Measurements from ENCODE around the gene ADGRF3. TPM values are rescaled to one million over a fixed set of nuclear protein-coding genes. Genes with fewer than 3 reads are reported as not detected.
A peak's percentile ranks its signal among the peaks of the same experiment; 100 is the strongest.

The ADGRF3 gene
- total and polyA plus RNA-seq, 10 of the 15 experiments (the other 5 are each of a cell fraction or from before 2014, with no cell fraction given) = 0.03 to 3.1 (median 0.84) TPM

- TF ChIP-seq MLLT1 (IDR thresholded peaks at IDR 0.05) (no peak), KAT2A (conservative IDR thresholded peaks at IDR 0.05; ENCODE audit: control insufficient read depth, low read depth, low read length) (no peak), SIN3A (IDR thresholded peaks at IDR 0.05; ENCODE audit: low read depth, low read length) (no peak), NKRF (conservative IDR thresholded peaks at IDR 0.05) (no peak), FOXK2 (IDR thresholded peaks at IDR 0.05) (no peak)
These were observed 47.0 kb downstream of the ADGRF3 start (continued) for GRCh38 chr2:26299471-26300101.

- H3K27ac ChIP-seq (ENCODE audit: control insufficient read depth, insufficient read depth) = peak overlapping the region; percentile 38
- ChIA-PET CTCF (interaction anchor here (0.8 to 1.5 kb wide), 2 partner anchors 55 to 1156 kb away, joined by 3 to 6 read pairs; no protein-coding TSS in a partner anchor), POLR2A (interaction anchor here (0.8 to 2.7 kb wide), 2 partner anchors 54 to 61 kb away, joined by 3 to 24 read pairs; partner anchors contain the start of genes HADHA and HADHB), RAD21 (ENCODE audit: unreplicated experiment) (interaction anchor here (1.6 kb wide), 1 partner anchor 17 kb away, joined by 4 read pairs; no protein-coding TSS in a partner anchor), SMC1A (ENCODE audit: uncharacterized antibody, unreplicated experiment) (interaction anchor here (0.7 to 3.0 kb wide), 6 partner anchors 25 to 488 kb away, joined by 3 to 10 read pairs (median 6); partner anchors contain the start of genes ADGRF3 and SELENOI)
- in situ Hi-C loops (cut with MboI) (no loop called here), intact Hi-C loops (cut with micrococcal nuclease; ENCODE audit: unreplicated experiment) (no loop called here)
- FAIRE-seq (no peak), ATAC-seq (peak; percentile 85), DNase-seq (ENCODE audit: low read depth, low spot score) (peak; percentile 9)
- peak overlapping the region; percentile 57 for H3K4me3 ChIP-seq
- no peaks in the 10 kb centered on the region for H3K79me2 ChIP-seq (ENCODE audit: control insufficient read depth, insufficient read depth, low read length)
- peak overlapping the region; percentile 96 for H3K4me2 ChIP-seq (ENCODE audit: control insufficient read depth, insufficient read depth)
- H3K9me3 ChIP-seq (replicated peaks; ENCODE audit: control insufficient read depth, insufficient read depth, low read length) = no peaks in the 10 kb centered on the region
- 9% methylated on average over 30 of the region's 30 CpGs for WGBS (ENCODE audit: insufficient coverage, insufficient replicate concordance, low lambda C conversion rate, missing lambda C conversion rate)
- H3K4me1 ChIP-seq (ENCODE audit: control insufficient read depth, insufficient read depth, low read length) = peaks cover 4% of the 10 kb centered on the region; the same call in 1 of the 2 replicates
- H3K27me3 ChIP-seq (replicated peaks in 1 of 2; ENCODE audit: control insufficient read depth in 2 of 2, insufficient read depth in 2 of 2, low read length in 1 of 2) = no peaks in the 10 kb centered on the region
- H4K20me1 ChIP-seq (ENCODE audit: control insufficient read depth, insufficient read depth) = no peaks in the 10 kb centered on the region
- H3K9ac ChIP-seq (ENCODE audit: control insufficient read depth, insufficient read depth, low read length) = peak overlapping the region; percentile 58
- H2AFZ ChIP-seq (ENCODE audit: control insufficient read depth, low read depth, low read length) = peak overlapping the region; percentile 78
- no TSS peak for BruUV-seq (replicated peaks)
- H3K36me3 ChIP-seq (ENCODE audit: control insufficient read depth in 2 of 2, insufficient read depth in 2 of 2, low read length in 1 of 2) = no peaks in the 10 kb centered on the region
- TF ChIP-seq NRF1 (conservative IDR thresholded peaks at IDR 0.05; ENCODE audit: low read depth, low read length) = no peak
- TF ChIP-seq EED (IDR thresholded peaks at IDR 0.05; ENCODE audit: low read depth) = peak; percentile 68; the same call in 1 of the 2 replicates
- TF ChIP-seq IKZF2 (IDR thresholded peaks at IDR 0.05) = peak; percentile 51 to 64
- TF ChIP-seq CREM (IDR thresholded peaks at IDR 0.05; ENCODE audit: low read depth) = peak; percentile 21; the same call in 1 of the 2 replicates
- TF ChIP-seq SPI1 (IDR thresholded peaks at IDR 0.05; ENCODE audit: borderline replicate concordance, insufficient read depth, low read depth, low read length) = peak; percentile 53; the same call in 1 of the 2 replicates
- no peak for TF ChIP-seq KLF5 (IDR thresholded peaks at IDR 0.05; ENCODE audit: partially characterized antibody)
- TF ChIP-seq SMAD1 (IDR thresholded peaks at IDR 0.05; ENCODE audit: low read depth, partially characterized antibody) = no peak
- TF ChIP-seq CTCF (IDR thresholded peaks at IDR 0.05 in 2 of 3, conservative IDR thresholded peaks at IDR 0.05 in 1 of 3; ENCODE audit: control insufficient read depth in 2 of 3, extremely low read depth in 1 of 3, insufficient read depth in 1 of 3, low read depth in 3 of 3, low read length in 3 of 3) = no peak
- TF ChIP-seq YY1 (IDR thresholded peaks at IDR 0.05; ENCODE audit: low read depth, low read length) = no peak
- no peak for TF ChIP-seq NFYB (IDR thresholded peaks at IDR 0.05; ENCODE audit: insufficient read depth, low read depth, low read length)
- TF ChIP-seq SMAD5 (IDR thresholded peaks at IDR 0.05; ENCODE audit: low read depth) = no peak
These were observed 47.8 kb downstream of the ADGRF3 start for GRCh38 chr2:26298638-26299393.

Measured in GM12878 (cell line).